IMR-90 (cell line): ENCODE measurements around the gene WDFY2. TPM values are rescaled to one million over a fixed set of nuclear protein-coding genes. Genes with fewer than 3 reads are reported as not detected.

Experiments used
- ATAC-seq: fragments of 200-7000 bp; cut with Tn5 transposase; 2 replicates; pipeline ENCODE4 v1.9.1; 2020; ENCODE audit warnings: low read depth, mild to moderate bottlenecking, moderate library complexity
- BruUV-seq: library from RNA; stranded (reverse); fragments of 400-500 nt; replicated peaks from 2 replicates; lab custom pipeline; 2021; lab: Mats Ljungman, UMichigan
- CTCF ChIA-PET: fragments of 300-600 bp; formaldehyde crosslinking; extraction: SDS; loops from one replicate; lab custom pipeline; 2021; ENCODE audit warnings: antibody characterized with exemption; lab: Yijun Ruan, JAX
- POLR2A ChIA-PET: fragments of 300-600 bp; sonication (Branson Sonifier 250); formaldehyde crosslinking; loops from one replicate; lab custom pipeline; 2022; ENCODE audit warnings: antibody characterized with exemption; ENCODE audit not compliant: unreplicated experiment; lab: Charles Lee
- DNase-seq: peaks from one replicate; pipeline ENCODE4 v3.0.0; 2013
- H2AFZ ChIP-seq: replicated peaks from 2 replicates; pipeline ENCODE3; 2013; ENCODE audit warnings: low read length, mild to moderate bottlenecking; ENCODE audit not compliant: poor library complexity
- H2AK5ac ChIP-seq: 2 replicates; pipeline ENCODE4 v1.6.1; 2013; ENCODE audit warnings: low read depth, low read length, inconsistent platforms
- H2AK9ac ChIP-seq: replicated peaks from 2 replicates; pipeline ENCODE3; 2013; ENCODE audit warnings: mild to moderate bottlenecking, low read depth, low read length, moderate library complexity; ENCODE audit not compliant: poor library complexity
- H2BK120ac ChIP-seq: 2 replicates; pipeline ENCODE4 v1.6.1; 2013; ENCODE audit warnings: low read depth, low read length, inconsistent platforms
- H2BK15ac ChIP-seq: 3 replicates; pipeline ENCODE4 v1.6.1; 2013; ENCODE audit warnings: low read depth, low read length, inconsistent platforms
- H2BK20ac ChIP-seq: 2 replicates; pipeline ENCODE4 v1.6.1; 2013; ENCODE audit warnings: low read depth, mild to moderate bottlenecking, inconsistent platforms, low read length, moderate library complexity
- H2BK5ac ChIP-seq: 2 replicates; pipeline ENCODE4 v1.6.1; 2013; ENCODE audit warnings: mild to moderate bottlenecking, low read depth, low read length, inconsistent platforms; ENCODE audit not compliant: poor library complexity, severe bottlenecking
- H3K14ac ChIP-seq: replicated peaks from 2 replicates; pipeline ENCODE4 v1.6.1; 2013; ENCODE audit warnings: low read depth, low read length, inconsistent platforms
- H3K18ac ChIP-seq: 2 replicates; pipeline ENCODE4 v1.6.1; 2013; ENCODE audit warnings: low read depth, low read length, control low read depth
- H3K23ac ChIP-seq: 2 replicates; pipeline ENCODE4 v1.6.1; 2013; ENCODE audit warnings: low read depth, low read length, inconsistent platforms
- H3K27ac ChIP-seq: 2 replicates; pipeline ENCODE4 v1.5.1; 2013; ENCODE audit warnings: mild to moderate bottlenecking, control low read depth, low read length; ENCODE audit not compliant: insufficient read depth
- H3K27me3 ChIP-seq: 2 replicates; pipeline ENCODE4 v1.6.1; 2013; ENCODE audit warnings: low read length; ENCODE audit not compliant: control insufficient read depth, insufficient read depth
- H3K36me3 ChIP-seq: 2 replicates; pipeline ENCODE4 v1.6.1; 2013; ENCODE audit warnings: low read length, mixed read lengths; ENCODE audit not compliant: control insufficient read depth, insufficient read depth
- H3K4ac ChIP-seq: 2 replicates; pipeline ENCODE4 v1.6.1; 2013; ENCODE audit warnings: low read depth, low read length, inconsistent platforms
- H3K4me1 ChIP-seq: 2 replicates; pipeline ENCODE4 v1.6.1; 2013; ENCODE audit warnings: low read length, mixed read lengths; ENCODE audit not compliant: control insufficient read depth, insufficient read depth
- H3K4me2 ChIP-seq: 2 replicates; pipeline ENCODE4 v1.6.1; 2013; ENCODE audit warnings: low read depth, mild to moderate bottlenecking, control low read depth, low read length, moderate library complexity
- H3K4me3 ChIP-seq: 2 replicates; pipeline ENCODE4 v1.5.1; 2013; ENCODE audit warnings: low read depth, mild to moderate bottlenecking, control low read depth, low read length, moderate library complexity; ENCODE audit not compliant: insufficient read depth
- H3K56ac ChIP-seq: 2 replicates; pipeline ENCODE4 v1.6.1; 2013; ENCODE audit warnings: low read length, inconsistent platforms; ENCODE audit not compliant: insufficient read depth; ENCODE audit errors: extremely low read depth
- H3K79me1 ChIP-seq, 2 experiments: 2 replicates each; pipeline ENCODE4 v1.6.1; 2013; ENCODE audit warnings: low read length in 2 of 2, inconsistent platforms in 1 of 2, low read depth in 1 of 2
- H3K9ac ChIP-seq: 2 replicates; pipeline ENCODE4 v1.6.1; 2013; ENCODE audit warnings: low read depth, low read length, control low read depth
- H3K9me1 ChIP-seq: 2 replicates; pipeline ENCODE4 v1.6.1; 2013; ENCODE audit warnings: low read length, inconsistent platforms; ENCODE audit not compliant: insufficient read depth
- H3K9me3 ChIP-seq: 2 replicates; pipeline ENCODE4 v1.6.1; 2013; ENCODE audit warnings: low read length; ENCODE audit not compliant: control insufficient read depth, insufficient read depth
- H4K20me1 ChIP-seq: 2 replicates; pipeline ENCODE4 v1.6.1; 2013; ENCODE audit warnings: low read length, inconsistent platforms; ENCODE audit not compliant: insufficient read depth
- H4K5ac ChIP-seq: 2 replicates; pipeline ENCODE4 v1.6.1; 2013; ENCODE audit warnings: mild to moderate bottlenecking, low read depth, low read length, control low read depth
- H4K8ac ChIP-seq, 2 experiments: 2 replicates each; pipeline ENCODE4 v1.6.1; 2013; ENCODE audit warnings: low read depth in 2 of 2, low read length in 2 of 2, control low read depth in 1 of 2, inconsistent platforms in 1 of 2
- H4K91ac ChIP-seq: 2 replicates; pipeline ENCODE4 v1.6.1; 2013; ENCODE audit warnings: low read depth, low read length, inconsistent platforms; ENCODE audit not compliant: insufficient read depth
- BHLHE40 ChIP-seq: fragments of 150-350 bp; IDR thresholded peaks from 2 replicates; pipeline ENCODE4 v1.6.1; 2016; ENCODE audit warnings: mild to moderate bottlenecking, low read depth, low read length
- CEBPB ChIP-seq: IDR thresholded peaks from 2 replicates; pipeline ENCODE4 v1.6.1; 2012; ENCODE audit warnings: low read depth, low read length, improper control_type of control experiment
- CHD1 ChIP-seq: IDR thresholded peaks from 2 replicates; pipeline ENCODE4 v1.6.1; 2012; ENCODE audit warnings: low read depth, low read length, improper control_type of control experiment
- CTCF ChIP-seq: conservative IDR thresholded peaks from 2 replicates; pipeline ENCODE4 v1.5.1; 2012; ENCODE audit warnings: mild to moderate bottlenecking, low read depth, low read length, improper control_type of control experiment
- ELK1 ChIP-seq: fragments of 150-350 bp; IDR thresholded peaks from 2 replicates; pipeline ENCODE4 v1.6.1; 2016; ENCODE audit warnings: low read depth, mild to moderate bottlenecking, low read length, moderate library complexity, borderline replicate concordance
- FOS ChIP-seq: fragments of 150-350 bp; IDR thresholded peaks from 2 replicates; pipeline ENCODE4 v1.6.1; 2016; ENCODE audit warnings: low read depth, low read length
- MAFK ChIP-seq: IDR thresholded peaks from 2 replicates; pipeline ENCODE4 v1.6.1; 2012; ENCODE audit warnings: low read depth, low read length, improper control_type of control experiment
- MAZ ChIP-seq: IDR thresholded peaks from 2 replicates; pipeline ENCODE4 v1.6.1; 2012; ENCODE audit warnings: low read depth, mild to moderate bottlenecking, low read length, improper control_type of control experiment, moderate library complexity, borderline replicate concordance
- MXI1 ChIP-seq: IDR thresholded peaks from 2 replicates; pipeline ENCODE4 v1.6.1; 2012; ENCODE audit warnings: low read depth, mild to moderate bottlenecking, low read length, moderate library complexity, borderline replicate concordance
- NFE2L2 ChIP-seq: fragments of 150-350 bp; IDR thresholded peaks from 2 replicates; pipeline ENCODE4 v1.6.1; 2016; ENCODE audit warnings: low read depth, mild to moderate bottlenecking, low read length
- POLR2A ChIP-seq: IDR thresholded peaks from 2 replicates; pipeline ENCODE4 v1.6.1; 2012; ENCODE audit warnings: mild to moderate bottlenecking, low read depth, low read length
- RAD21 ChIP-seq: IDR thresholded peaks from 2 replicates; pipeline ENCODE4 v1.6.1; 2012; ENCODE audit warnings: low read length, improper control_type of control experiment
- RCOR1 ChIP-seq: IDR thresholded peaks from 2 replicates; pipeline ENCODE4 v1.6.1; 2012; ENCODE audit warnings: mild to moderate bottlenecking, low read length, improper control_type of control experiment; ENCODE audit not compliant: insufficient replicate concordance
- RFX5 ChIP-seq: IDR thresholded peaks from 2 replicates; pipeline ENCODE4 v1.8.0; 2012; ENCODE audit warnings: low read depth, mild to moderate bottlenecking, low read length, moderate library complexity
- SMC3 ChIP-seq: fragments of 150-350 bp; IDR thresholded peaks from 2 replicates; pipeline ENCODE4 v1.6.1; 2016; ENCODE audit warnings: low read depth, mild to moderate bottlenecking, antibody characterized with exemption, low read length, moderate library complexity
- USF2 ChIP-seq: fragments of 150-350 bp; IDR thresholded peaks from 2 replicates; pipeline ENCODE4 v1.6.1; 2017; ENCODE audit warnings: mild to moderate bottlenecking, antibody characterized with exemption, low read length, low read depth
- WGBS, 2 experiments: methylation state at CpG; one replicate each; pipeline versions ENCODE4 v1.1.5 to v1.1.7; 2013; ENCODE audit warnings: missing lambda C conversion rate in 2 of 2; ENCODE audit not compliant: insufficient read length in 1 of 2; ENCODE audit errors: extremely low coverage in 2 of 2; 5-methylcytosine and 5-hydroxymethylcytosine counted together
- dilution Hi-C: fragments of 300-500 bp; cut with HindIII; formaldehyde crosslinking; loops from one replicate; pipeline ENCODE4 v1.14.3; 2018; ENCODE audit warnings: low sequenced_read_pairs; ENCODE audit not compliant: unreplicated experiment
- in situ Hi-C: fragments of 300-500 bp; cut with MboI; formaldehyde crosslinking; loops from 3 replicates; pipeline ENCODE4 v1.14.3; 2019; ENCODE audit warnings: low sequenced_read_pairs, inconsistent platforms, mixed read lengths
- intact Hi-C: fragments of 100-400 bp; cut with micrococcal nuclease; formaldehyde crosslinking; loops from 2 replicates; pipeline ENCODE4 v1.10.0; 2022
- polyA plus RNA-seq, 3 experiments: library from polyadenylated mRNA; depleted of rRNA; stranded (reverse); fragments of >200 nt; gene quantifications; 2 replicates each; pipeline ENCODE4 v1.2.3, GENCODE V29; 2012; ENCODE audit warnings: low replicate concordance in 1 of 3
- total RNA-seq: library from RNA; depleted of rRNA; stranded (reverse); fragments of >200 nt; gene quantifications from 2 replicates; pipeline ENCODE4 v1.2.3, GENCODE V29; 2012

WDFY2 gene
- total and polyA plus RNA-seq, 2 of the 4 experiments (the other 2 are of a cell fraction): 4.3 to 5.4 TPM

GRCh38 chr13:51742031-51742430 is 157.8 kb downstream of the WDFY2 start:
- CTCF ChIA-PET: no interaction called here

More at GRCh38 chr13:51742031-51742430, 157.8 kb downstream of the WDFY2 start:
- H4K8ac ChIP-seq: no peak overlapping the region
- H3K27ac ChIP-seq: no peak overlapping the region
- no peak overlapping the region for H2AK9ac ChIP-seq
- DNase-seq (no peak), ATAC-seq (no peak)
- H3K18ac ChIP-seq: no peak overlapping the region
- H2AK5ac ChIP-seq: no peak overlapping the region
- H4K91ac ChIP-seq: no peak overlapping the region
- H3K23ac ChIP-seq: no peak overlapping the region
- in situ Hi-C loops (no loop called here), dilution Hi-C loops (no loop called here), intact Hi-C loops (no loop called here)
- H3K36me3 ChIP-seq: peaks cover 8% of the 10 kb centered on the region
- H2AFZ ChIP-seq: no peak overlapping the region
- H2BK120ac ChIP-seq: no peak overlapping the region
- H3K4me2 ChIP-seq: no peak overlapping the region
- no peak overlapping the region for H3K9ac ChIP-seq
- H4K20me1 ChIP-seq: no peaks in the 10 kb centered on the region
- H2BK20ac ChIP-seq: no peak overlapping the region
- no peak overlapping the region for H3K56ac ChIP-seq
- POLR2A ChIA-PET: interaction anchor here (0.6 kb wide), 1 partner anchor 46 kb away, joined by 4 read pairs; no protein-coding TSS in a partner anchor
- TF ChIP-seq MAZ (no peak), CTCF (no peak), MXI1 (no peak), USF2 (no peak), POLR2A (no peak), MAFK (no peak), SMC3 (no peak), CEBPB (no peak), RAD21 (no peak), CHD1 (no peak), ELK1 (no peak), NFE2L2 (no peak), RFX5 (no peak), BHLHE40 (no peak), RCOR1 (no peak), FOS (no peak)
- H4K5ac ChIP-seq: no peak overlapping the region
- no peak overlapping the region for H3K4me3 ChIP-seq
- H3K9me3 ChIP-seq: no peaks in the 10 kb centered on the region
- H3K79me1 ChIP-seq: peaks cover 18 to 33% of the 10 kb centered on the region in 2 experiments
- H3K14ac ChIP-seq: no peak overlapping the region
- H3K27me3 ChIP-seq: no peaks in the 10 kb centered on the region
- H3K4me1 ChIP-seq: peaks cover 2% of the 10 kb centered on the region; the same call in 1 of the 2 replicates
- BruUV-seq: no TSS peak
- peaks cover 11% of the 10 kb centered on the region; the same call in 1 of the 2 replicates for H3K9me1 ChIP-seq
- no peak overlapping the region for H3K4ac ChIP-seq
- no CpG with 5 or more reads among the region's 2 CpGs for WGBS, 2 experiments
- H2BK5ac ChIP-seq: no peak overlapping the region
- no peak overlapping the region for H2BK15ac ChIP-seq
